Measurements from ENCODE around the gene PLK5. TPM values are rescaled to one million over a fixed set of nuclear protein-coding genes. Genes with fewer than 3 reads are reported as not detected.
"Not testable (repeated sequence)": the region's sequence is repeated elsewhere in the genome, so short reads cannot be mapped to it uniquely, and the experiment has no call there.

Gene PLK5
- total RNA-seq, 1 donor from 2014 or later: 0.09 TPM

DNA sequence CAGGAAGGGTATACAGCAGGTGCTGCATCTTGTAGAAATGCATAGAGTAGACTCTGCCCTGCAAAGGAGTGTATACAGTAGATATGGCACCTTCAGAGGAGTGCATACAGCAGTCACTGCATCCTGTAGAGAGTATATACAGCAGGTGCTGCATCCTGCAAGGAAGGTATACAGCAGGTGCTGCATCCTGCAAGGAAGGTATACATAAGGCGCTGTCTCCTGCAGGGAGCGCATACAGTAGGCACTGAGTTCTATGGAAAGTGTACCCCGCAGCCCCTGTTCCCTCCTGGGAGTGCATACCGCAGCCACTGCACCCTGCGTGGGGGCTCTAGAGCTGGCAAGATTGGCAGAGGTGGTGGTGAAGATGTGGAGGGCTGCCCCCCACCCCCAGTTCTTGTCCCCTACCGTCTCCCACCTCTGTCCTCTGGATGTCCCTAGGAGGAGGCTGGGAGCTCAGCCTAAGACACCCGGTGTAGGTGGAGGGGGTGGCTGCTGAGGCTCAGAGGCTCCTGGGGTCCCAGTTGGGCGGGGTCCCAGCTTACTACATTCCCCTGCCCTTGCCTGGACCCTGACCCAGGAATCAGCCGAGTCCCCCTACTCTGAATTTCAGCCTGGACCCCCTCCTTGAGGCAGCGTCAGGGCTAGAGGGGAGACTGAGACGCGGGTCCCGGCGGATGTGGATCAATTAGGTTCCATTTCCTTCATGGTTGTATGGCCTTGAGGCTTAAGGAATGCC, 8.7 kb upstream of the PLK5 start:
- H3K27me3 Mint-ChIP-seq (ENCODE audit: low read depth, unreplicated experiment): peaks cover 19% of the 10 kb centered on the region
- Histone ChIP-seq H4K20me1 (ENCODE audit: insufficient read depth, low read length) (no peaks in the 10 kb centered on the region), H3K79me2 (ENCODE audit: insufficient read depth, low read length) (no peaks in the 10 kb centered on the region)

DNA sequence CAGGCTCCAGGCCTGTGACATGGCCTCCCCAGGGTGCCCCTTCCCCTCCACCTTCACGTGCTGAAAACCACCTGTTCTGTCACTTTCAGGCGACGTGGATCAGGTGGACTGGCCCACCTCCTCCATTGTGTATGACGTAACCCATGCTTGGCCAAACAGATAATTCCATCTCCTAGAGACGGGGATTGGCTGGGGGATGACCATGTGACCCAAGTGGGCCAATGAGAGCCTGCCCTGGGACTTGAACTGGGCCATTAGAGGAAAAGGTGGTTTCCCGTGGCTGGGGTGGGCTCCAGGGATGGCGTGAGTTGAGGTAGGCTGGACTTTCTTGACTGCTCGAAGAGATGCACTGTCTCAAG, 7.5 kb upstream of the PLK5 start:
- Histone ChIP-seq H3K4me1 (ENCODE audit: insufficient read depth, low read length) (peaks cover 4% of the 10 kb centered on the region), H3K27ac (ENCODE audit: low read depth, low read length) (no peak overlapping the region), H4K20me1 (ENCODE audit: insufficient read depth, low read length) (no peaks in the 10 kb centered on the region), H3K36me3 (ENCODE audit: insufficient read depth, low read length) (no peaks in the 10 kb centered on the region), H3K4me2 (ENCODE audit: low read length) (no peak overlapping the region), H2AFZ (ENCODE audit: low read depth, low read length) (no peak overlapping the region), H3K4me3 (ENCODE audit: insufficient read depth, low read depth, low read length) (no peak overlapping the region), H3K79me2 (ENCODE audit: insufficient read depth, low read length) (no peaks in the 10 kb centered on the region), H3K9me3 (ENCODE audit: insufficient read depth, low read depth, low read length) (peaks cover 4% of the 10 kb centered on the region), H3K9ac (ENCODE audit: low read length) (no peak overlapping the region), H3K27me3 (ENCODE audit: insufficient read depth, low read length) (peaks cover 2% of the 10 kb centered on the region)
- Mint-ChIP-seq H3K9me3 (ENCODE audit: unreplicated experiment) (no peaks in the 10 kb centered on the region), H3K27me3 (ENCODE audit: low read depth, unreplicated experiment) (peaks cover 23% of the 10 kb centered on the region), H3K4me1 (ENCODE audit: low read depth, unreplicated experiment) (no peaks in the 10 kb centered on the region), H3K27ac (ENCODE audit: unreplicated experiment) (no peak overlapping the region), H3K4me3 (ENCODE audit: unreplicated experiment) (no peak overlapping the region), H3K36me3 (ENCODE audit: low read depth, unreplicated experiment) (no peaks in the 10 kb centered on the region)
- no peak for DNase-seq (ENCODE audit: low read depth)
- TF ChIP-seq EZH2 (IDR thresholded peaks at IDR 0.05; ENCODE audit: insufficient read depth, low read length) (no peak), CTCF (IDR thresholded peaks at IDR 0.05; ENCODE audit: insufficient read depth, low read depth, low read length) (no peak)
- FAIRE-seq: no peak

More for the DNA sequence above, 8.7 kb upstream of the PLK5 start:
- no peak overlapping the region for H3K4me3 ChIP-seq (ENCODE audit: insufficient read depth, low read depth, low read length)
- H3K27ac ChIP-seq (ENCODE audit: low read depth, low read length): no peak overlapping the region
- no peak overlapping the region for H3K4me3 Mint-ChIP-seq (ENCODE audit: unreplicated experiment)
- no peaks in the 10 kb centered on the region for H3K36me3 ChIP-seq (ENCODE audit: insufficient read depth, low read length)
- no peaks in the 10 kb centered on the region for H3K36me3 Mint-ChIP-seq (ENCODE audit: low read depth, unreplicated experiment)
- H3K9me3 Mint-ChIP-seq (ENCODE audit: unreplicated experiment): no peaks in the 10 kb centered on the region
- H3K4me1 ChIP-seq (ENCODE audit: insufficient read depth, low read length): peaks cover 4% of the 10 kb centered on the region
- peaks cover 2% of the 10 kb centered on the region for H3K27me3 ChIP-seq (ENCODE audit: insufficient read depth, low read length)
- H3K27ac Mint-ChIP-seq (ENCODE audit: unreplicated experiment): no peak overlapping the region
- H3K9ac ChIP-seq (ENCODE audit: low read length): no peak overlapping the region
- DNase-seq (ENCODE audit: low read depth): no peak
- H3K4me1 Mint-ChIP-seq (ENCODE audit: low read depth, unreplicated experiment): no peaks in the 10 kb centered on the region
- H2AFZ ChIP-seq (ENCODE audit: low read depth, low read length): no peak overlapping the region
- no peak for FAIRE-seq
- no peak overlapping the region for H3K4me2 ChIP-seq (ENCODE audit: low read length)
- peaks cover 4% of the 10 kb centered on the region for H3K9me3 ChIP-seq (ENCODE audit: insufficient read depth, low read depth, low read length)
- TF ChIP-seq CTCF (IDR thresholded peaks at IDR 0.05; ENCODE audit: insufficient read depth, low read depth, low read length) (no peak), EZH2 (IDR thresholded peaks at IDR 0.05; ENCODE audit: insufficient read depth, low read length) (no peak)

GRCh38 chr19:1518471-1518870, 5.4 kb upstream of the PLK5 start:
- H3K36me3 ChIP-seq (ENCODE audit: insufficient read depth, low read length): no peaks in the 10 kb centered on the region
- peaks cover 10% of the 10 kb centered on the region for H3K27me3 ChIP-seq (ENCODE audit: insufficient read depth, low read length)
- no peak overlapping the region for H3K27ac Mint-ChIP-seq (ENCODE audit: unreplicated experiment)
- peaks cover 4% of the 10 kb centered on the region for H3K9me3 ChIP-seq (ENCODE audit: insufficient read depth, low read depth, low read length)
- H3K4me1 Mint-ChIP-seq (ENCODE audit: low read depth, unreplicated experiment): no peaks in the 10 kb centered on the region
- H3K9ac ChIP-seq (ENCODE audit: low read length): no peak overlapping the region
- H3K36me3 Mint-ChIP-seq (ENCODE audit: low read depth, unreplicated experiment): no peaks in the 10 kb centered on the region
- no peak overlapping the region for H3K4me3 Mint-ChIP-seq (ENCODE audit: unreplicated experiment)
- H2AFZ ChIP-seq (ENCODE audit: low read depth, low read length): no peak overlapping the region
- no peaks in the 10 kb centered on the region for H3K9me3 Mint-ChIP-seq (ENCODE audit: unreplicated experiment)
- no peaks in the 10 kb centered on the region for H3K79me2 ChIP-seq (ENCODE audit: insufficient read depth, low read length)
- no peak overlapping the region for H3K27ac ChIP-seq (ENCODE audit: low read depth, low read length)
- no peak overlapping the region for H3K4me2 ChIP-seq (ENCODE audit: low read length)
- H3K4me3 ChIP-seq (ENCODE audit: insufficient read depth, low read depth, low read length): no peak overlapping the region
- no peak for TF ChIP-seq EZH2 (IDR thresholded peaks at IDR 0.05; ENCODE audit: insufficient read depth, low read length)
- TF ChIP-seq CTCF (IDR thresholded peaks at IDR 0.05; ENCODE audit: insufficient read depth, low read depth, low read length): no peak
- H4K20me1 ChIP-seq (ENCODE audit: insufficient read depth, low read length): no peaks in the 10 kb centered on the region
- FAIRE-seq (no peak), DNase-seq (ENCODE audit: low read depth) (no peak)
- peaks cover 38% of the 10 kb centered on the region for H3K27me3 Mint-ChIP-seq (ENCODE audit: low read depth, unreplicated experiment)
- H3K4me1 ChIP-seq (ENCODE audit: insufficient read depth, low read length): no peaks in the 10 kb centered on the region

- not testable (repeated sequence) for H3K79me2 ChIP-seq (ENCODE audit: insufficient read depth, low read length); H4K20me1 ChIP-seq (ENCODE audit: insufficient read depth, low read length); H3K4me1 ChIP-seq (ENCODE audit: insufficient read depth, low read length); DNase-seq (ENCODE audit: low read depth); FAIRE-seq; H3K27ac Mint-ChIP-seq (ENCODE audit: unreplicated experiment); H3K9me3 ChIP-seq (ENCODE audit: insufficient read depth, low read depth, low read length); H3K36me3 ChIP-seq (ENCODE audit: insufficient read depth, low read length); H3K9ac ChIP-seq (ENCODE audit: low read length); H3K4me2 ChIP-seq (ENCODE audit: low read length); H3K9me3 Mint-ChIP-seq (ENCODE audit: unreplicated experiment); H3K4me1 Mint-ChIP-seq (ENCODE audit: low read depth, unreplicated experiment); H3K4me3 ChIP-seq (ENCODE audit: insufficient read depth, low read depth, low read length); H3K36me3 Mint-ChIP-seq (ENCODE audit: low read depth, unreplicated experiment); H3K4me3 Mint-ChIP-seq (ENCODE audit: unreplicated experiment); H3K27ac ChIP-seq (ENCODE audit: low read depth, low read length); H2AFZ ChIP-seq (ENCODE audit: low read depth, low read length)
- H3K27me3 ChIP-seq (ENCODE audit: insufficient read depth, low read length): peaks cover 19% of the 10 kb centered on the region
- H3K27me3 Mint-ChIP-seq (ENCODE audit: low read depth, unreplicated experiment): peaks cover 45% of the 10 kb centered on the region
Observed at GRCh38 chr19:1519802-1520201, 4.1 kb upstream of the PLK5 start.

Measured in astrocyte (in vitro differentiated cells and primary cell).